HG03565 (cell line): ENCODE data around the gene RABEP2.
"Not testable (repeated sequence)": the region's sequence is repeated elsewhere in the genome, so short reads cannot be mapped to it uniquely, and the experiment has no call there.

Source experiments
- ATAC-seq: cut with Tn5 transposase; IDR thresholded peaks from one replicate; pipeline ENCODE4 v1.9.1; 2021; ENCODE audit warnings: mild to moderate bottlenecking, moderate library complexity; ENCODE audit not compliant: unreplicated experiment

Gene RABEP2

GRCh38 chr16:28924762-28925385 lies at the start of gene RABEP2:
RABEP2 (minus strand) TSS chr16:28925238; CDS start chr16:28925163, 75 bp downstream.
- peak; percentile 44 for ATAC-seq

- peak; percentile 84 for ATAC-seq
These were observed 49.6 kb upstream of the RABEP2 start, which contains the start of gene SPNS1 for GRCh38 chr16:28974437-28975157. SPNS1 (plus strand) TSS chr16:28974778; CDS start chr16:28975152, 374 bp downstream.

- ATAC-seq = no peak
These were observed 49.0 kb upstream of the RABEP2 start for GRCh38 chr16:28974007-28974436.

GRCh38 chr16:28969696-28970095 lies 44.7 kb upstream of the RABEP2 start:
- ATAC-seq = not testable (repeated sequence)

GRCh38 chr16:28967156-28967555 lies 42.1 kb upstream of the RABEP2 start:
- no peak for ATAC-seq

- no peak for ATAC-seq
These were observed 39.5 kb upstream of the RABEP2 start for GRCh38 chr16:28964496-28964895.

- no peak for ATAC-seq
These were observed 39.0 kb upstream of the RABEP2 start for GRCh38 chr16:28964072-28964471.

- no peak for ATAC-seq
These were observed 33.8 kb upstream of the RABEP2 start for GRCh38 chr16:28958836-28959235.

- no peak for ATAC-seq
These were observed 33.2 kb upstream of the RABEP2 start for GRCh38 chr16:28958216-28958615.

GRCh38 chr16:28951410-28951943 lies 26.4 kb upstream of the RABEP2 start:
- no peak for ATAC-seq

- peak; percentile 89 for ATAC-seq
These were observed 25.8 kb upstream of the RABEP2 start, which contains the start of gene NFATC2IP for GRCh38 chr16:28950648-28951409. NFATC2IP (plus strand) TSS chr16:28950937; CDS start chr16:28951012, 75 bp downstream.

- no peak for ATAC-seq
These were observed 21.6 kb upstream of the RABEP2 start for GRCh38 chr16:28946681-28947080.

GRCh38 chr16:28943281-28943680 lies 18.2 kb upstream of the RABEP2 start:
- no peak for ATAC-seq

- not testable (repeated sequence) for ATAC-seq
These were observed 14.8 kb upstream of the RABEP2 start for GRCh38 chr16:28939825-28940224.

GRCh38 chr16:28938721-28939120 lies 13.7 kb upstream of the RABEP2 start:
- ATAC-seq = no peak

GRCh38 chr16:28937222-28937876 lies 12.3 kb upstream of the RABEP2 start:
- no peak for ATAC-seq

- ATAC-seq = no peak
These were observed 11.7 kb upstream of the RABEP2 start for GRCh38 chr16:28936784-28937155.

GRCh38 chr16:28935924-28936783 lies 11.1 kb upstream of the RABEP2 start:
- ATAC-seq = peak; percentile 67

- ATAC-seq = no peak
These were observed 10.3 kb upstream of the RABEP2 start for GRCh38 chr16:28935346-28935745.

- no peak for ATAC-seq
These were observed 8.1 kb upstream of the RABEP2 start for GRCh38 chr16:28933171-28933570.
